ENCODE data around the gene TKT. TPM values are rescaled to one million over a fixed set of nuclear protein-coding genes. Genes with fewer than 3 reads are reported as not detected.

The TKT gene
- total RNA-seq, 2 experiments from 2014 or later = 315 to 323 TPM

DNA sequence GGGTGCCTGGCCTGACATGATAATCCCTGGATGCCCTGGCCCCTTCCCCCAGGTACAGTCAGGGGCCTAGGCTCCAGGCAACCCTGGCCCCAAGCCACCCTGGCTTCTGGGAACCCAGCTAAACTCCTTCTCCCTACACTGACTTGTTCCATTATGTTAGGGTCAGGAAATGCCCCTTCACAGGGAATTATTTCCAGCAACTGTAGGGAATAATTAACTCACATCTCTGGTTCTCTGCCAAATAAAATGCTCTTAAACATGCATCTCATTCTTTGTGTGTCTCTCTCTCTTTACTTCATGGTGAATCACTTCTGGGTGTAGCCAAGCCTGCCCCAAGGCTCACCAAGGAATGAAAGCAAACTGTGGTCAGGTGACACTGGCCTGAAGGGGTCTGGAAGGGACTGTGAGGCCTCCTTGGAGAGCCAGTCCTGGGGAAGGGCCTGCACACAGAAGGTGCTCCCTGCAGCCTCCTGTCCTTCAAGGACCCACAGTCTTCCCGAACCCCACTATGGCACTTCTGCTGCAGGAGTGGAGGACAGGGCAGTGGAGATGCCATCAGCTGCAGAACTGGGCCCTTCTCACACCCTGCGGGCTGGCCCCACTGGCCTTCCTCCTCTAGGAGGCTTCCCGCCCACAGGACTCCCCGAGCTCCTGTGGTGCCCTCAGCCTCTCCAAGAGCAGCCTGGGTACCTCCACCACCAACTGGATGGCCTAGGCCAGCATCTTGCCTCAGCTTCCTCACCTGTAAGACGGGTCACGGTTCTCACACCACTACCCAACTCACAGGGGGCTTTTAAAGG, 17.6 kb downstream of the TKT start:
- Mint-ChIP-seq H3K4me3 (no peak overlapping the region), H3K27me3 (ENCODE audit: low read depth) (no peaks in the 10 kb centered on the region), H3K27ac (peak overlapping the region; percentile 75), H3K9me3 (ENCODE audit: insufficient read depth) (no peaks in the 10 kb centered on the region), H3K36me3 (ENCODE audit: low read depth) (peaks cover 58% of the 10 kb centered on the region), H3K4me1 (ENCODE audit: low read depth) (peaks cover 44% of the 10 kb centered on the region)
- POLR2A ChIA-PET = no interaction called here
- CTCF ChIA-PET = no interaction called here
- no peak for DNase-seq
- no peak for ATAC-seq

DNA sequence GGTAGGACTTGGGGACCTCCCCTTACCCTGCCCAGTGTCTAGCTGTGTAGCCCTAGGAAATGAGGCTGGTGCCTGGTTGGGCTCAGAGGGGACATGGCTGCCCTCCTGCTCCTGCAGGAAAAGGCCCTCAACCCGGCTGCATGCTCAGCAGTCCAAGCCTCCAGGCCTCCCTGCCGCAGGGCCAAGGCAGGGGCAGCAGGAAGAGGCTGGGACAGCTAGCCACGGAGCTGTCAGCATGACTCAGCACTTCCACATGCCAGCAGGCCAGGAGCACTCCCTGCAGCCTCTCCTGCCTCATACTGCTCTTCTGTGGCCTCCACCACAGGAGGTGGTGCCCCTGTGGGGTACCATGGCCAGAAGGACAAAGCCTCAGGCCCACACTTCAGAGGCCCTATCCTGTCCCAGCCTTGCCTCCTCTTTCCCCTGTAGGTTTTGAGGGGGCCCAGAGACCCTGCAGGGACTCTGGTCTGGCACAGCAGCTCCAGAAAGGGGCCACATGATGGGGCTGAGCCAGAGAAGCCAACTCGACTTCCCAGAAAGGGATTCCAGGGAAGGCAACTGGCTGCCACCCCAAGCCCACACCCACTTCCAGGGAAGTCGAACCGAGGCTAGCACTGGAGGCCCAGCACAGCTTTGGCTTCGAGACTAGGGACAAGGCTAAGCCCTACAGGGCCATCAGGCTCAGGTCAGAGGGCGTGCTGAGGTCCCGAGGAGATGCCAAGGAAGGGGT, 19.5 kb downstream of the TKT start:
- Mint-ChIP-seq H3K4me3 (no peak overlapping the region), H3K9me3 (ENCODE audit: insufficient read depth) (no peaks in the 10 kb centered on the region), H3K27ac (peak overlapping the region; percentile 86), H3K27me3 (ENCODE audit: low read depth) (no peaks in the 10 kb centered on the region), H3K36me3 (ENCODE audit: low read depth) (peaks cover 62% of the 10 kb centered on the region), H3K4me1 (ENCODE audit: low read depth) (peaks cover 43% of the 10 kb centered on the region)
- ATAC-seq (peak; percentile 26), DNase-seq (no peak)
- ChIA-PET CTCF (no interaction called here), POLR2A (no interaction called here)

DNA sequence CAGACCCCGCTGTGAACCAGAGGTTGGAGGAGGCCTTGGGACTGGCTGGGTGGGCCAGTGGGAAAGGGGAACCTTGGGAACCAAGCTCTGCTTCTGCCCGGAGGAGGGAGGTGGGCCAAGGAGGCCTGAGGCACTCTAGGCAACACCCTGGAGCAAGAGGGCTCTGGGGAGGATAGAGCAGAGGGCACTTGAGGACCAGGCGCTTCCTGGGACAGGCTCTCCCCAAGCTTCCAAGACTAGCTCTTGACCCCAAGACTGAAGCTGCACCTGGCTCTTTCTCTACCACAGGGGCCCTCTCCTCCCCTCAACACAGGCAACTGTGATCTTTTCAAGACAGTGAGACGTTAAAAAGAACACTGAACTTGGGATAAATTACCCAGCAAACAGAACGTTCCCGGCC, 20.3 kb downstream of the TKT start:
- CTCF ChIA-PET = interaction anchor here (0.9 to 1.4 kb wide), 2 partner anchors 13 to 16 kb away, joined by 3 to 5 read pairs; no protein-coding TSS in a partner anchor
- peaks cover 58% of the 10 kb centered on the region for H3K36me3 Mint-ChIP-seq (ENCODE audit: low read depth)
- peak overlapping the region; percentile 86 for H3K27ac Mint-ChIP-seq

DNA sequence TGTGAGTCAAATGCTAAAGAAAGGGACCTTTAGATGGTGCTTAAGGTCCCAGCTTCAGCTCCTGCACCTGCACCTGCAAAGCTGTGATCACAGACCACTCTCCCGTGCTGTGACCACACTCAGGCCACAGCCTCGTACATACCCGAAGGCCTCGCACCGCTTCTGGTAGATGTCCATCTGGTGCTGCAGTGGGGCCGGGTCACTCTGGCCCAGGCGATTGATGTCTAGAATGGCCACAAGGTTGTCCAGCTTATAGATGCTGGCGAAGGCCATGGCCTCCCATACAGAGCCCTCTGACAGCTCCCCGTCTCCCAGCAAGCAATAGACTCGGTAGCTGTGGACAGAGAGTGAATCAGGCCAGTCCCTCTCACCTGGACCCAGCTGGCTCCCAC, 21.0 kb downstream of the TKT start:
- Mint-ChIP-seq H3K9me3 (ENCODE audit: insufficient read depth) (no peaks in the 10 kb centered on the region), H3K36me3 (ENCODE audit: low read depth) (peaks cover 56% of the 10 kb centered on the region), H3K27ac (peak overlapping the region; percentile 91), H3K4me3 (no peak overlapping the region), H3K4me1 (ENCODE audit: low read depth) (peaks cover 43% of the 10 kb centered on the region), H3K27me3 (ENCODE audit: low read depth) (no peaks in the 10 kb centered on the region)
- DNase-seq (no peak), ATAC-seq (peak; percentile 2)
- ChIA-PET POLR2A (no interaction called here), CTCF (interaction anchor here (0.9 to 1.4 kb wide), 4 partner anchors 14 to 121 kb away, joined by 3 to 5 read pairs (median 3); no protein-coding TSS in a partner anchor)

More for the DNA sequence above, 20.3 kb downstream of the TKT start:
- Mint-ChIP-seq H3K4me3 (no peak overlapping the region), H3K27me3 (ENCODE audit: low read depth) (no peaks in the 10 kb centered on the region), H3K4me1 (ENCODE audit: low read depth) (peaks cover 43% of the 10 kb centered on the region), H3K9me3 (ENCODE audit: insufficient read depth) (no peaks in the 10 kb centered on the region)
- no peak for DNase-seq
- POLR2A ChIA-PET = no interaction called here
- ATAC-seq = no peak

DNA sequence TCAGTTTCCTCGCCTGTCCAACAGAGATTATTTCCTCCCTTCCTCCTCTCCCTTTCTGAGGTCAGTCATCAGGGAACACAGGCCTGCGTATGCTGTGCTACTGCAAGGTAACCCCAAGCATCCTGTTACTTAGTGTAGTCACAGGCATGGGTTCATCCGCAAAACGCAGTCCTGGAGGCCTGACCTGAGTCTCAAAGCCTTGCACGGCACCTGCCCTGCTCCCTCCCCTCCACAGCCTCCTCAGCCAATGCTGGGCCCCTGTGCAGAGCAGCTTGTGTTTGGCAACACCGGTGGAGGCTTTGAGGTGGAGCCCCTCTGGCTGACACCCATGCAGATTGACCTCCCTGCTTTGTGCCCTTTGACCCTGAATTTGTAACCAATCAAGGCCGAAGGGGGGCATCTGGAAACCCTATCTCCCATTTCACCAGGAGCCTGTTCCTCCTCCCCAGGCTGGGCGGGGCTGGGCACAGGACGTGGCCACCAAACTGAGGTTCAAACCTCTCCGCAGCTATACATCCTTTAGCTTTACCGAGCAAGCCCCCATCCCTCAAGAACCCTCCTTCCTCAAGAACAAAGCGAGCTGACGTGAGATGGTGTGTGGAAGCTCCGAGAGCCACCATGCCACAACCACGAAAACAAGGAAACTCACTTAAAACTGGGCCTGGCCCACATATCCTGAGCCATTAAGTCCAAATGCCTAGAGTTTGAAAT, 21.5 kb downstream of the TKT start:
- peak overlapping the region; percentile 91 for H3K27ac Mint-ChIP-seq
- H3K4me1 Mint-ChIP-seq (ENCODE audit: low read depth) = peaks cover 43% of the 10 kb centered on the region
- POLR2A ChIA-PET = interaction anchor here (0.6 kb wide), 1 partner anchor 14 kb away, joined by 3 read pairs; no protein-coding TSS in a partner anchor
- H3K9me3 Mint-ChIP-seq (ENCODE audit: insufficient read depth) = no peaks in the 10 kb centered on the region
- H3K27me3 Mint-ChIP-seq (ENCODE audit: low read depth) = no peaks in the 10 kb centered on the region
- peaks cover 56% of the 10 kb centered on the region for H3K36me3 Mint-ChIP-seq (ENCODE audit: low read depth)
- H3K4me3 Mint-ChIP-seq = no peak overlapping the region
- peak; percentile 72 for DNase-seq
- CTCF ChIA-PET = interaction anchor here (1.0 to 1.4 kb wide), 5 partner anchors 14 to 120 kb away, joined by 3 to 6 read pairs (median 3); no protein-coding TSS in a partner anchor
- ATAC-seq = peak; percentile 54

DNA sequence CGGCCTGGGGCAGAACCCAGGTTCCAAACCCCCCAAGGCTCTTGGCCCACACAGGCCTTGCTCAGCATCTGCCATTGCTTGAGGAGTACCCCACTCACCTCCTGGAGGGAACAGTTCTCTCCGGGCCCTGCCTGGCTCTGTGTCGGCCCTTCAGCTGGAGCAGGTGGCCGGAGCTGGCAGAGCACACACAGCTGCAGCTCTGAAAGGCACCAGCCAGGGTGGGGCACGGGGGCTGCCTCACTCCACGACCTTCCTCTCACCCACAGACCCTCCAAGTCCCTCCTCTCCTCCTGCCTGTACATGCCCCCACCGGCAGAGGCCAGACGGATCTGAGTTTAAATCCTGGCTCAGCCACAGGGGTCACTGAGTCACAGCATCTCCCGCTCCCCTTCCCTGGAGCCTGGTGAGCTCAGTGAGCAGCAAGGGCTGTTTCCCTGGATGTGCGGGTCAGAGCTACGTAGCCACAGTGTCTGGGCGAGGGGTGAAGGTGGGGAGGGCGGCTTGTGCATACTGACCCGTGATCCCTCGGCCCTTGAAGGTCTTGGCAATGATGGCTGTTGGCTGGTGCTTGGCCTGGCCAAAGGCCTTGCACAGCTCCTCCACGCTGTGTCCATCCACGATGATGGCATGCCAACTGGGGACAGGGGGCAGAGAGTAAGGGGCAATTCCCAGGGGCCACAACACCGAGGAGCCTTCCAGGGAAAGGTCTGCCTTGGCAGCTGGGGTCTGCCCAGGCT, 23.0 kb downstream of the TKT start:
- POLR2A ChIA-PET = interaction anchor here (1.4 kb wide), 1 partner anchor 22 kb away, joined by 3 read pairs; no protein-coding TSS in a partner anchor
- Mint-ChIP-seq H3K9me3 (ENCODE audit: insufficient read depth) (no peaks in the 10 kb centered on the region), H3K4me1 (ENCODE audit: low read depth) (peaks cover 41% of the 10 kb centered on the region), H3K27ac (peak overlapping the region; percentile 52), H3K27me3 (ENCODE audit: low read depth) (no peaks in the 10 kb centered on the region), H3K36me3 (ENCODE audit: low read depth) (peaks cover 53% of the 10 kb centered on the region), H3K4me3 (no peak overlapping the region)
- CTCF ChIA-PET = interaction anchor here (1.3 kb wide), 1 partner anchor 43 kb away, joined by 3 read pairs; no protein-coding TSS in a partner anchor
- no peak for DNase-seq
- ATAC-seq = no peak

DNA sequence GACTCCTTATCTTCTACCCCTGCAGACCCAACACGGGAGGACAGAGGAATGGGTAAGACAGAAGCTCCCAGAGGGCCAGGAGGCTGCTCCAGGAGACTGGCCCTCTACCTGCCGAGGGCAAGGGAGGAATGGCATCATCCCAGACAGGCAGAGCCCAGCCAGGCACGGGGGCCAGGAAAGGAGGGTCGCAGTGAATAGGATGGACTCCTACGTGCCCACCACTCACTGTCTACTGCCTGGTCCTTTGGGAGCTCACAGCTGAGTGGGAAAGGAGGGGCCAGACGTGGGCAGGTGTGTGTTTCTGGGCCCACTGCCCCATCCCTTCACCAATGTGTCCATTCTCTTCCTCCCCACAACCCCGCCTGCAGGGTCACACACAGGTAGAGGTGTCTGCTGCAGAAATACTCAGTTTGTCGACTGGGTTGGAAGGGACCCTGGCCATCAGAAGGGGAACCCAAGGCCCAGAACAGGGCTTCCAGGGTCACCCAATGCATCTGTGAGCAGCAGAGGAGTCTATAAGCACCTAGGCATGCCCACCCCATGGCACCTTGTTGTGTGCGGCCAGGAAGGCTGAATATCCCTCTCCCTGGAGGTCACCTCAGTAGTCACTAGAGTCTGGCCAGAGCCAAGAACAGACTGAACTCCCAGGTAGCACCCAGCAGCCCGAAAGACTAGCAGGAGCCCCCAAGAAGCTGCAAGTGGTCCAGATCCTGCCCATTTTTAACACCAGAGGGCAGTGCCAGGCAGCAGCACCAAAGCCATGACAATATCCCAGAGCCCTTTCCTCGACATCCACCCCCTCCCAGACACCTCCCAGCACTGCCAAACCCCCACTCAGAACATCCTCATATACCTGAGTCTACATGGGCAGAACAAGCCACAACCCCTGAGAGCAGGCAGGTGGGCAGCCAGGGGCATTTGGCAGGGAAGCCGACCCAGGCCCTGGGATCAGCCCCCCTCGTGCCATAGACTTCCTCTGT, 24.0 kb downstream of the TKT start:
- ChIA-PET POLR2A (interaction anchor here (1.4 kb wide), 1 partner anchor 23 kb away, joined by 3 read pairs; no protein-coding TSS in a partner anchor), CTCF (no interaction called here)

DNA sequence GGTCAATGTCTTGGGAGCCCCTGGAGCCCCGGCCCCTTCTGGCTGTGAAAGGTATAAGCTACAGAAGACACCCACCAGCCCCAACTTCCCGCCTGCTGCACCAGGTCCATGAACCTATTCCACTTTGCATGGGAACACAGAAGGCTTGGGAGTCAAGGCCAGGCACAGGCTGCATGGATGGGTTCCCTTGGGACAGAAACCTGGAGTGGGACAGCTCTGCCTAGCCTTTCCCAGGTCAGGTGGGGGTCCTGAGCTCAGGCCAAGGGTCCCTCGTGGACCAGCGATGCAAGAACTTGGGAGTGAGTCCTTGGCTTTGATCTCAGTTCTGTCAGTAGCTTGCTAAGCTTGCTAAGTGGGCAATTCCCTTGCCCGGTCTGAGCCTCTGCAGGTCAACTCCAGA, 25.0 kb downstream of the TKT start:
- H3K36me3 Mint-ChIP-seq (ENCODE audit: low read depth) = peaks cover 67% of the 10 kb centered on the region
- ATAC-seq (no peak), DNase-seq (no peak)
- no peak overlapping the region for H3K4me3 Mint-ChIP-seq
- no peak overlapping the region for H3K27ac Mint-ChIP-seq
- peaks cover 24% of the 10 kb centered on the region for H3K4me1 Mint-ChIP-seq (ENCODE audit: low read depth)
- no peaks in the 10 kb centered on the region for H3K9me3 Mint-ChIP-seq (ENCODE audit: insufficient read depth)
- ChIA-PET POLR2A (no interaction called here), CTCF (no interaction called here)
- no peaks in the 10 kb centered on the region for H3K27me3 Mint-ChIP-seq (ENCODE audit: low read depth)

More for the DNA sequence above, 24.0 kb downstream of the TKT start:
- Mint-ChIP-seq H3K4me3 (no peak overlapping the region), H3K27me3 (ENCODE audit: low read depth) (no peaks in the 10 kb centered on the region), H3K27ac (peak overlapping the region; percentile 46), H3K36me3 (ENCODE audit: low read depth) (peaks cover 63% of the 10 kb centered on the region), H3K4me1 (ENCODE audit: low read depth) (peaks cover 34% of the 10 kb centered on the region), H3K9me3 (ENCODE audit: insufficient read depth) (no peaks in the 10 kb centered on the region)
- no peak for ATAC-seq
- DNase-seq = no peak

DNA sequence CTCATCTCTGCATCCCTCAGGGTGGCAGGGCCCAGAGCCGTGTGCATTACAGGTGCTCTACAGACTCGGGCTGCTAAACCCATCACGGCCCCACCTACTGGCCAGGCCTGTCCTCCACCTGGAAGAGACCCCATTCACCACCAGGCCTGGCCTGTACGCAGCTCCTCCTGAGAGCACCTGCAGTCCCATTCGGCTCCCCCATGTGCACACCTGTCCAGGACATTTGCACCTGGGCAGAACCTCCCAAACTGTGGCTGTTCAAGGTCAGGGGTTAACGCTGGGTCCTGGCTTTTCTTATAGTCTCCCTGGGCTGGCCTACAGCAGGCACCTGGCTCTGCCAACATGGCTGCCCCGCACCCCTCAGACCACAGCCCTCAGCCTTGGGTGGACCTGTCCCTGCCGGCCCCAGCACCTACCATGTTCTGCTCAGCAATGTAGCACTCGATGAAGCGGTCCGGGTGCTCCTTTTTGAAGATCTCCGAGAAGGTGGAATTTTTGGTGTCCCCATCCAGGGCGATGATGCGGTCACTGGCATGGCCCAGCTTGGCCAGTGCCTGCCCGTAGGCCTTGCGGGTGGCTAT, 25.7 kb downstream of the TKT start:
- Mint-ChIP-seq H3K4me3 (no peak overlapping the region), H3K27ac (no peak overlapping the region), H3K9me3 (ENCODE audit: insufficient read depth) (no peaks in the 10 kb centered on the region), H3K4me1 (ENCODE audit: low read depth) (peaks cover 17% of the 10 kb centered on the region), H3K27me3 (ENCODE audit: low read depth) (no peaks in the 10 kb centered on the region), H3K36me3 (ENCODE audit: low read depth) (peaks cover 66% of the 10 kb centered on the region)
- ChIA-PET CTCF (no interaction called here), POLR2A (no interaction called here)
- DNase-seq (no peak), ATAC-seq (peak; percentile 33)

DNA sequence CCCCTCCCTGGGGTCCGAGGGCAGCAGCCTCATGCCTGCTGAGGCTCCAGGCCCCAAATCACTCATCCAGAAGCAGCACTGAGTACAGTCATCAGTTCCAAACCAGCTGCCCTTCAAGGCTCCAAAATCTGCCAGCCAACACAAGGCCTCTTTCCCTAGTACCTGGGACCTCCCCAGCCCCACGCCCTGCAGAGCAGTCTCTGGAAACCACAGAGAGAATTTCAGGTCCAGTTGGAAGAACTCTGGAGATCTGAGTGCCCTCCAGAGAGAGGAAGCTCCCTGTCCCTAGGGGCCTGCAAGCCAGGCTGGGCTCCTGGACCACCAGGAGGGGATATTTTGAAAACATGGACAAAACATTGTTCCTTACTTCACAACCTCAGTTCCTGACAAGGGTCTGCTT, 26.2 kb downstream of the TKT start:
- no peak for DNase-seq
- CTCF ChIA-PET = no interaction called here
- Mint-ChIP-seq H3K27me3 (ENCODE audit: low read depth) (no peaks in the 10 kb centered on the region), H3K9me3 (ENCODE audit: insufficient read depth) (no peaks in the 10 kb centered on the region), H3K4me3 (no peak overlapping the region), H3K36me3 (ENCODE audit: low read depth) (peaks cover 67% of the 10 kb centered on the region), H3K27ac (no peak overlapping the region), H3K4me1 (ENCODE audit: low read depth) (peaks cover 12% of the 10 kb centered on the region)
- ATAC-seq = no peak
- POLR2A ChIA-PET = no interaction called here
